Breast epithelium (tissue), 4 donors: ENCODE data around the gene LPP. TPM values are rescaled to one million over a fixed set of nuclear protein-coding genes. Genes with fewer than 3 reads are reported as not detected.
"Not testable (repeated sequence)": the region's sequence is repeated elsewhere in the genome, so short reads cannot be mapped to it uniquely, and the experiment has no call there.

ENCODE experiments used
- DNase-seq, 2 donors: peaks; one replicate each; pipeline ENCODE4 v3.0.0-alpha.2; 2019; ENCODE audit warnings: low spot score in 2 of 2
- H3K27ac ChIP-seq, 2 donors: fragments of 200-600 bp; sonication (generic) in 1 of 2; one replicate each; pipeline ENCODE4 v1.5.1; 2016 to 2019; ENCODE audit warnings: mild to moderate bottlenecking in 1 of 2
- H3K27me3 ChIP-seq, 2 donors: fragments of 200-600 bp; sonication (generic) in 1 of 2; one replicate each; pipeline versions ENCODE4 v1.5.1 to v1.6.0; 2017 to 2019; ENCODE audit warnings: control low read depth in 1 of 2, mild to moderate bottlenecking in 1 of 2
- H3K36me3 ChIP-seq: fragments of 200-600 bp; one replicate; pipeline ENCODE4 v1.5.1; 2019
- H3K4me1 ChIP-seq, 2 donors: fragments of 200-600 bp; sonication (generic); one replicate each; pipeline ENCODE4 v1.5.1; 2016 to 2019; ENCODE audit warnings: control low read depth in 1 of 2
- H3K4me3 ChIP-seq, 3 donors: fragments of 200-600 bp; sonication (generic); 1 replicate in 2 of 3; 2 replicates in 1 of 3; pipeline ENCODE4 v1.5.1; 2016 to 2019; ENCODE audit warnings: mild to moderate bottlenecking in 3 of 3, moderate library complexity in 2 of 3
- H3K9me3 ChIP-seq, 2 donors: fragments of 200-600 bp; sonication (generic) in 1 of 2; one replicate each; pipeline ENCODE4 v1.5.1; 2016 to 2019; ENCODE audit warnings: control low read depth in 1 of 2
- POLR2A ChIP-seq: fragments of 450-650 bp; IDR thresholded peaks from one replicate; pipeline ENCODE4 v1.6.1; 2016; ENCODE audit warnings: antibody characterized with exemption, mild to moderate bottlenecking, moderate library complexity
- POLR2AphosphoS5 ChIP-seq, 3 donors: sonication (generic); formaldehyde crosslinking; IDR thresholded peaks; one replicate each; pipeline ENCODE4 v1.6.1; 2017; ENCODE audit warnings: antibody characterized with exemption in 3 of 3
- intact Hi-C: fragments of 100-400 bp; cut with DNase I; formaldehyde crosslinking; loops from one replicate; pipeline ENCODE4 v1.15.1; 2023; ENCODE audit warnings: low total_unique reads
- total RNA-seq, 3 donors: library from RNA; depleted of rRNA; stranded (reverse); fragments of >200 nt; gene quantifications; one replicate each; pipeline ENCODE4 v1.1.0, GENCODE V29; 2016
- TF ChIP-seq, protein P1 (sequence below), 3 donors: fragments of 450-650 bp; IDR thresholded peaks; one replicate each; pipeline ENCODE4 v1.5.1; 2016 to 2017; ENCODE audit warnings: antibody characterized with exemption in 3 of 3, mild to moderate bottlenecking in 3 of 3, moderate library complexity in 3 of 3

Gene LPP
- total RNA-seq, 3 donors from 2014 or later = 135 to 183 (median 147) TPM

DNA sequence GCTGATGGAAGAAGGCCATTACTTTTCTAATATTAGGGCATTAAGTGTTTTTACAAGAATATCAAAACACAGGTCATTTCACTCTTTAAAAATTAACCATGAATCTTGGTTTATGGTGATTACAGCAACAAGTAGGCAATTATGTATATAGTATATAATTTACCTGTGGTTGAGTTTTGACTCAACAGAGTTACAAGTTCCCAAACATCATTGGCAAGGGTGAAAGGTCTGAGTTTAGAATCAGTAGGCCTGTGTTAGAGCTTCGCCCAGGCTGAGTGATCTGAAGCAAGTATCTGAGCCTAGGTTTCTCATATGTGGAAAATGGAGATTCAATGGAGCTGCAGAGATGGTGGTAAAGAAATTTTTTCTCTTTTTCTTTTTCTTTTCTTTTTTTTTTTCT, 25.1 kb upstream of the LPP start:
- no peaks in the 10 kb centered on the region for H3K4me1 ChIP-seq
- no peaks in the 10 kb centered on the region for H3K27me3 ChIP-seq
- no peak overlapping the region for H3K27ac ChIP-seq
- no peak for DNase-seq
- H3K4me3 ChIP-seq = no peak overlapping the region
- H3K9me3 ChIP-seq = no peaks in the 10 kb centered on the region
- no peak for TF ChIP-seq POLR2AphosphoS5 (IDR thresholded peaks at IDR 0.05)
- no peaks in the 10 kb centered on the region for H3K36me3 ChIP-seq
- intact Hi-C loops = no loop called here

DNA sequence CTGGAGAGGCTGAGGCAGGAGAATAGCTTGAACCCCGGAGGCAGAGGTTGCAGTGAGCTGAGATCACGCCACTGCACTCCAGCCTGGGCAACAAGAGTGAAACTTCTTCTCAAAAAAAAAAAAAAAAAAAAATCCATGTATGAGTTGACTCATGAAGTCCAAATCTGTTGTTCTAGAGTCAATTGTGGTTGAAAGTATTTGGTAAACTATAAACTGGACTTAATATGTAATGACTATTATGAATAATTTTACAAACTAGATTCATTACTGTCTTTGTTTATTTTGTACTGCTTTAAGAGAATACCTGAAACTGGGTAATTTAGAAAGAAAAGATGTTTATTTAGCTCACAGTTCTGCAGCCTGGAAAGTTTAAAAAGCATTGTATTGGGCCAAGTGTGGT, 22.9 kb upstream of the LPP start:
- H3K4me1 ChIP-seq, H3K36me3 ChIP-seq, H3K4me3 ChIP-seq, intact Hi-C loops, H3K27ac ChIP-seq, H3K27me3 ChIP-seq, H3K9me3 ChIP-seq, DNase-seq: not testable (repeated sequence)

- DNase-seq = no peak
- H3K27me3 ChIP-seq = no peaks in the 10 kb centered on the region
- H3K27ac ChIP-seq = no peak overlapping the region
- no peaks in the 10 kb centered on the region for H3K36me3 ChIP-seq
- TF ChIP-seq POLR2AphosphoS5 (IDR thresholded peaks at IDR 0.05) = no peak
- no peak for TF ChIP-seq POLR2A
- TF ChIP-seq, protein P1, sequence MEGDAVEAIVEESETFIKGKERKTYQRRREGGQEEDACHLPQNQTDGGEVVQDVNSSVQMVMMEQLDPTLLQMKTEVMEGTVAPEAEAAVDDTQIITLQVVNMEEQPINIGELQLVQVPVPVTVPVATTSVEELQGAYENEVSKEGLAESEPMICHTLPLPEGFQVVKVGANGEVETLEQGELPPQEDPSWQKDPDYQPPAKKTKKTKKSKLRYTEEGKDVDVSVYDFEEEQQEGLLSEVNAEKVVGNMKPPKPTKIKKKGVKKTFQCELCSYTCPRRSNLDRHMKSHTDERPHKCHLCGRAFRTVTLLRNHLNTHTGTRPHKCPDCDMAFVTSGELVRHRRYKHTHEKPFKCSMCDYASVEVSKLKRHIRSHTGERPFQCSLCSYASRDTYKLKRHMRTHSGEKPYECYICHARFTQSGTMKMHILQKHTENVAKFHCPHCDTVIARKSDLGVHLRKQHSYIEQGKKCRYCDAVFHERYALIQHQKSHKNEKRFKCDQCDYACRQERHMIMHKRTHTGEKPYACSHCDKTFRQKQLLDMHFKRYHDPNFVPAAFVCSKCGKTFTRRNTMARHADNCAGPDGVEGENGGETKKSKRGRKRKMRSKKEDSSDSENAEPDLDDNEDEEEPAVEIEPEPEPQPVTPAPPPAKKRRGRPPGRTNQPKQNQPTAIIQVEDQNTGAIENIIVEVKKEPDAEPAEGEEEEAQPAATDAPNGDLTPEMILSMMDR (IDR thresholded peaks at IDR 0.05) = no peak
- no peaks in the 10 kb centered on the region for H3K9me3 ChIP-seq
- H3K4me3 ChIP-seq = no peak overlapping the region
- H3K4me1 ChIP-seq = no peaks in the 10 kb centered on the region
- intact Hi-C loops = no loop called here
These were observed 20.7 kb upstream of the LPP start for GRCh38 chr3:188133219-188133618.

DNA sequence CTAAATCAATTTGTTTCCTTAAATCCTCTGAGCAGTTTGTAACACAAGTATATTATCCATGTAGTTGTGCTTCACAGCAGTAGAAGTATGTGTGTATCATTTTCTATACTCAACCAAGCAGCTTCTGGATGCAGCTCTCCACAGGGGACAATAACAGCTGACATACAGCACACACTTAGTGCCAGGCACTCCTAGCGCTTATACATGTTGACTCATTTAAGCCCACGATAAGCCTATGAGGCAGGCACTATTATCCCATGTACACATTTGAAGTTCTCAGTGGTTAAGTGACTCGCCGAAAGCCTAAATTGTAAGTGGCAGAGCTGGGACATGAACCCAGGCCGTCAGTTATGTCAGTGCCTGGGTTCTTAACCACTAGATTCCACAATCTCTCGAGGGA, 20.3 kb upstream of the LPP start:
- no peak overlapping the region for H3K4me3 ChIP-seq
- H3K9me3 ChIP-seq = no peaks in the 10 kb centered on the region
- no peak for TF ChIP-seq POLR2AphosphoS5 (IDR thresholded peaks at IDR 0.05)
- no peaks in the 10 kb centered on the region for H3K4me1 ChIP-seq
- H3K36me3 ChIP-seq = no peaks in the 10 kb centered on the region
- no peak for DNase-seq
- no peak overlapping the region for H3K27ac ChIP-seq
- intact Hi-C loops = no loop called here
- no peaks in the 10 kb centered on the region for H3K27me3 ChIP-seq

- TF ChIP-seq POLR2A = no peak
- no peak for TF ChIP-seq POLR2AphosphoS5 (IDR thresholded peaks at IDR 0.05)
- TF ChIP-seq, protein P1 (IDR thresholded peaks at IDR 0.05) = no peak
- H3K4me3 ChIP-seq = no peak overlapping the region
- no peak for DNase-seq
- no peaks in the 10 kb centered on the region for H3K4me1 ChIP-seq
- H3K27me3 ChIP-seq = no peaks in the 10 kb centered on the region
- intact Hi-C loops = no loop called here
- H3K27ac ChIP-seq = no peak overlapping the region
- H3K9me3 ChIP-seq = no peaks in the 10 kb centered on the region
- H3K36me3 ChIP-seq = no peaks in the 10 kb centered on the region
These were observed 19.9 kb upstream of the LPP start for GRCh38 chr3:188134079-188134478.

- no peak overlapping the region for H3K4me3 ChIP-seq
- DNase-seq = no peak
- no peaks in the 10 kb centered on the region for H3K4me1 ChIP-seq
- intact Hi-C loops = no loop called here
- H3K27me3 ChIP-seq = no peaks in the 10 kb centered on the region
- H3K9me3 ChIP-seq = no peaks in the 10 kb centered on the region
- no peak for TF ChIP-seq POLR2A
- TF ChIP-seq POLR2AphosphoS5 (IDR thresholded peaks at IDR 0.05) = no peak
- TF ChIP-seq, protein P1 (IDR thresholded peaks at IDR 0.05) = no peak
- no peaks in the 10 kb centered on the region for H3K36me3 ChIP-seq
- no peak overlapping the region for H3K27ac ChIP-seq
These were observed 19.1 kb upstream of the LPP start for GRCh38 chr3:188134856-188135255.

- Histone ChIP-seq H3K27ac (no peak overlapping the region), H3K9me3 (no peaks in the 10 kb centered on the region), H3K36me3 (no peaks in the 10 kb centered on the region), H3K4me1 (no peaks in the 10 kb centered on the region), H3K4me3 (no peak overlapping the region), H3K27me3 (no peaks in the 10 kb centered on the region)
- no peak for TF ChIP-seq POLR2AphosphoS5 (IDR thresholded peaks at IDR 0.05)
- intact Hi-C loops = no loop called here
- DNase-seq = no peak
These were observed 18.7 kb upstream of the LPP start for GRCh38 chr3:188135271-188135670.
